Loucy (cell line): ENCODE data around the gene BRWD1.

Experiments used
- H2AFZ ChIP-seq: fragments of 200-600 bp; sonication (generic); 2 replicates; pipeline ENCODE4 v1.6.0; 2016; ENCODE audit warnings: antibody characterized with exemption, mild to moderate bottlenecking, low read length, moderate library complexity
- H3F3A ChIP-seq: fragments of 200-600 bp; 2 replicates; pipeline ENCODE4 v1.6.0; 2016; ENCODE audit warnings: antibody characterized with exemption, low read depth, mild to moderate bottlenecking
- H3K27me3 ChIP-seq: fragments of 200-600 bp; sonication (generic); 2 replicates; pipeline ENCODE4 v1.6.1; 2014; ENCODE audit warnings: low read length, mild to moderate bottlenecking; ENCODE audit not compliant: insufficient read depth, poor library complexity, severe bottlenecking
- H3K36me3 ChIP-seq: fragments of 200-600 bp; sonication (generic); 2 replicates; pipeline ENCODE4 v1.6.1; 2016; ENCODE audit warnings: low read length; ENCODE audit not compliant: insufficient read depth
- H3K4me1 ChIP-seq: fragments of 200-600 bp; sonication (generic); 2 replicates; pipeline ENCODE4 v1.5.1; 2014; ENCODE audit warnings: low read length, mild to moderate bottlenecking; ENCODE audit not compliant: insufficient read depth, poor library complexity, severe bottlenecking
- H3K4me2 ChIP-seq: fragments of 200-600 bp; sonication (generic); 2 replicates; pipeline ENCODE4 v1.6.0; 2014; ENCODE audit warnings: antibody characterized with exemption, low read length, low read depth, mild to moderate bottlenecking; ENCODE audit not compliant: poor library complexity, severe bottlenecking
- H3K4me3 ChIP-seq: fragments of 200-600 bp; sonication (generic); 2 replicates; pipeline ENCODE4 v1.5.1; 2014; ENCODE audit warnings: low read length, mild to moderate bottlenecking, mixed read lengths; ENCODE audit not compliant: poor library complexity, severe bottlenecking
- H3K79me2 ChIP-seq: fragments of 200-600 bp; sonication (generic); 2 replicates; pipeline ENCODE4 v1.6.1; 2014; ENCODE audit warnings: low read length; ENCODE audit not compliant: insufficient read depth
- H3K9ac ChIP-seq: fragments of 200-600 bp; sonication (generic); 2 replicates; pipeline ENCODE4 v1.6.0; 2014; ENCODE audit warnings: mild to moderate bottlenecking, low read depth, low read length, moderate library complexity; ENCODE audit not compliant: poor library complexity, severe bottlenecking
- H3K9me2 ChIP-seq: fragments of 200-600 bp; sonication (generic); replicated peaks from 2 replicates; pipeline ENCODE4 v1.6.1; 2016; ENCODE audit warnings: low read depth, low read length, mixed read lengths
- H3K9me3 ChIP-seq: fragments of 200-600 bp; sonication (generic); 2 replicates; pipeline ENCODE4 v1.6.1; 2014; ENCODE audit warnings: mild to moderate bottlenecking, antibody characterized with exemption, low read length, low read depth; ENCODE audit not compliant: insufficient read depth
- H4K20me1 ChIP-seq: fragments of 200-600 bp; sonication (generic); 2 replicates; pipeline ENCODE4 v1.6.0; 2014; ENCODE audit warnings: antibody characterized with exemption, low read length, mild to moderate bottlenecking; ENCODE audit not compliant: insufficient read depth, poor library complexity, severe bottlenecking
- EZH2phosphoT487 ChIP-seq: fragments of 200-600 bp; IDR thresholded peaks from 2 replicates; pipeline ENCODE4 v1.6.1; 2018; ENCODE audit warnings: antibody characterized with exemption, mild to moderate bottlenecking, moderate library complexity, borderline replicate concordance
- TF ChIP-seq, protein P1 (sequence below): fragments of 200-600 bp; sonication (generic); conservative IDR thresholded peaks from 2 replicates; pipeline ENCODE4 v1.5.1; 2014; ENCODE audit warnings: mild to moderate bottlenecking, antibody characterized with exemption, low read length

The BRWD1 gene

DNA sequence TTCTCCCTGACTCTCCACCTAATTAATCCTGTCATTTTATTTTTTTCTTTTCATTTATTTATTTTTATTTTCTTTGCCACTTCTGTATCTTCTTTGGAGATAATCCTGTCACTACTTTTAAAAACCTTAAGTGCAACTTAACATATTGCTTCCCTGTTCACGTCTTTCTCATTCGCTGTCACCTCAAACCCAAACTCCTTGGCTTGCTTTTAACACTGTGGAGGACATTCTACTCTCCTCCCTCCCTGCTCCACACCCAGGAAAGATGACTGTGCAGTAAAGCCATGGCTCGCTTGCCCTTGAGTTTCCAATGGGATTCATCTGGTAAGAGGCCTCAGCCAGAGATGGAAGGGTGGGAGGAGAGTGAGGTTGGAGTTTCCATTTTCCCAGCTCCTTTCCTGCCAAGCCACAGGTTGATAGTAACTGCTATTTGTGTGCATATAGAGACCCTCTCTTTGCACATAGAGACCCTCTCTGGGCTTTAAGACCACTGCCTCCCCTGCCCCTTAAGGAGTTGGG is 6.4 kb upstream of the BRWD1 start:
- no peaks in the 10 kb centered on the region for H3K36me3 ChIP-seq
- H3K27me3 ChIP-seq = no peaks in the 10 kb centered on the region
- peaks cover under 1% of the 10 kb centered on the region; the same call in 1 of the 2 replicates for H3K79me2 ChIP-seq
- H3K4me3 ChIP-seq = no peak overlapping the region
- no peaks in the 10 kb centered on the region for H4K20me1 ChIP-seq
- no peaks in the 10 kb centered on the region for H3K9me3 ChIP-seq
- peaks cover 2% of the 10 kb centered on the region for H3K4me1 ChIP-seq
- TF ChIP-seq, protein P1, sequence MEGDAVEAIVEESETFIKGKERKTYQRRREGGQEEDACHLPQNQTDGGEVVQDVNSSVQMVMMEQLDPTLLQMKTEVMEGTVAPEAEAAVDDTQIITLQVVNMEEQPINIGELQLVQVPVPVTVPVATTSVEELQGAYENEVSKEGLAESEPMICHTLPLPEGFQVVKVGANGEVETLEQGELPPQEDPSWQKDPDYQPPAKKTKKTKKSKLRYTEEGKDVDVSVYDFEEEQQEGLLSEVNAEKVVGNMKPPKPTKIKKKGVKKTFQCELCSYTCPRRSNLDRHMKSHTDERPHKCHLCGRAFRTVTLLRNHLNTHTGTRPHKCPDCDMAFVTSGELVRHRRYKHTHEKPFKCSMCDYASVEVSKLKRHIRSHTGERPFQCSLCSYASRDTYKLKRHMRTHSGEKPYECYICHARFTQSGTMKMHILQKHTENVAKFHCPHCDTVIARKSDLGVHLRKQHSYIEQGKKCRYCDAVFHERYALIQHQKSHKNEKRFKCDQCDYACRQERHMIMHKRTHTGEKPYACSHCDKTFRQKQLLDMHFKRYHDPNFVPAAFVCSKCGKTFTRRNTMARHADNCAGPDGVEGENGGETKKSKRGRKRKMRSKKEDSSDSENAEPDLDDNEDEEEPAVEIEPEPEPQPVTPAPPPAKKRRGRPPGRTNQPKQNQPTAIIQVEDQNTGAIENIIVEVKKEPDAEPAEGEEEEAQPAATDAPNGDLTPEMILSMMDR = no peak
- no peak for TF ChIP-seq EZH2phosphoT487
- H3K9me2 ChIP-seq = no peaks in the 10 kb centered on the region
- no peaks in the 10 kb centered on the region for H3F3A ChIP-seq
- no peak overlapping the region for H3K9ac ChIP-seq
- no peak overlapping the region for H2AFZ ChIP-seq
- H3K4me2 ChIP-seq = no peak overlapping the region

- H3K27me3 ChIP-seq = no peaks in the 10 kb centered on the region
- H3K79me2 ChIP-seq = peaks cover 6% of the 10 kb centered on the region
- no peaks in the 10 kb centered on the region for H3F3A ChIP-seq
- no peak overlapping the region for H3K4me2 ChIP-seq
- peaks cover 3% of the 10 kb centered on the region for H3K4me1 ChIP-seq
- no peak overlapping the region for H3K9ac ChIP-seq
- no peaks in the 10 kb centered on the region for H3K36me3 ChIP-seq
- H3K9me3 ChIP-seq = no peaks in the 10 kb centered on the region
- no peak overlapping the region for H3K4me3 ChIP-seq
- H4K20me1 ChIP-seq = no peaks in the 10 kb centered on the region
- no peak for TF ChIP-seq EZH2phosphoT487
- TF ChIP-seq, protein P1 = no peak
- H2AFZ ChIP-seq = no peak overlapping the region
- no peaks in the 10 kb centered on the region for H3K9me2 ChIP-seq
These were observed 5.9 kb upstream of the BRWD1 start for GRCh38 chr21:39319251-39319756.

DNA sequence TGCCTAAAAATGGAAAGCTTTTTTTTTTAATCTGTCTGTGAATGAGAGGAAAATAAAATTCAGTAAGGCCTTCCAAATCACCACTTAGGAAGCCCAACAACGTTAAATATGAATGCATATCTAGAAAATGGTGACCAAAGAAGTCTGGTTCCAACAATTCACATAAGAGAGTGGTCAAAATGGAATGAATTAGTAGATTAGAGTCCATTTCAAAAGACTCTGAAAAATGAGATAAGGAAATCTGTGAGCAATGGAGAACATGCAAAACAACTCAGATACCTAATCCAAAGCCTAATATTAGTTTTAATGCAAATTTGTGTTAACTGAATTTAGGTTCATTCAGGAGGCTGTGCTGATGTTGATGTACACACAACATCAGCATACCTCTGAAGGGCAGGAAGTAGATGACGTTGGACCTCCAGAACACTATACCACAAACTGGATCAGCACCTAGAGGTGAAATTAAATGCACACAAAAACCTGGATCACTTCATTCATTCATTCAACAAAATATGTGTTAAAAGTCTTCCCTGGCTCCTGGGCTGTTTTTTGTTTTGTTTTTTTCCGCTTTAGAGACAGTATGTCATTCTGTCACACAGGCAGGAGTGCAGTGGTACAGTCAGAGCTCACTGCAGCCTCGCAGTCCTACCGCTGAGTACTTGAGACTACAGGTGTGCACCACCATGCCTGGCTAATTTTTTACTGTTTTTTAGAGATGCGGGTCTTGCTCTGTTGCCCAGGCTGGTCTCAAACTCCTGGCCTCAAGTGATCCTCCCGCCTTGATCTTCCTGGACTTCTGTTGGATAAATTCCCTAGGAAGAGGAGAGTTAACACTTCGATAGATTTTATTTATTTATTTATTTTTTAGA is 4.9 kb upstream of the BRWD1 start:
- no peak overlapping the region for H2AFZ ChIP-seq
- H3K9me3 ChIP-seq = no peaks in the 10 kb centered on the region
- no peak overlapping the region for H3K4me2 ChIP-seq
- no peaks in the 10 kb centered on the region for H3K36me3 ChIP-seq
- H3K9me2 ChIP-seq = no peaks in the 10 kb centered on the region
- H3F3A ChIP-seq = no peaks in the 10 kb centered on the region
- H4K20me1 ChIP-seq = no peaks in the 10 kb centered on the region
- no peak overlapping the region for H3K9ac ChIP-seq
- H3K4me3 ChIP-seq = no peak overlapping the region
- peaks cover 11% of the 10 kb centered on the region for H3K79me2 ChIP-seq
- no peaks in the 10 kb centered on the region for H3K27me3 ChIP-seq
- H3K4me1 ChIP-seq = peaks cover 6% of the 10 kb centered on the region
- no peak for TF ChIP-seq EZH2phosphoT487
- TF ChIP-seq, protein P1 = no peak
